Trophoblast cell (in vitro differentiated cells and primary cell): Measurements from ENCODE around the gene FCHSD2.

Experiments used
- DNase-seq, 2 donors: peaks; one replicate each; pipeline ENCODE4 v3.0.0-alpha.2; 2016
- H2AFZ ChIP-seq: 2 replicates; pipeline ENCODE4 v1.6.1; 2013; ENCODE audit warnings: low read length, moderate library complexity, mild to moderate bottlenecking; ENCODE audit not compliant: insufficient read depth, poor library complexity
- H2AK5ac ChIP-seq: 2 replicates; pipeline ENCODE4 v1.6.1; 2013; ENCODE audit warnings: mild to moderate bottlenecking, low read length
- H2BK120ac ChIP-seq: 2 replicates; pipeline ENCODE4 v1.6.1; 2013; ENCODE audit warnings: low read length, mild to moderate bottlenecking, moderate library complexity; ENCODE audit not compliant: insufficient read depth, poor library complexity
- H2BK12ac ChIP-seq: 2 replicates; pipeline ENCODE4 v1.6.1; 2013; ENCODE audit warnings: mild to moderate bottlenecking, low read length, moderate library complexity
- H2BK5ac ChIP-seq: 2 replicates; pipeline ENCODE4 v1.6.1; 2013; ENCODE audit warnings: low read length, low read depth, moderate library complexity, mild to moderate bottlenecking; ENCODE audit not compliant: poor library complexity
- H3K14ac ChIP-seq: 2 replicates; pipeline ENCODE4 v1.6.1; 2013; ENCODE audit warnings: mild to moderate bottlenecking, low read length
- H3K18ac ChIP-seq: 2 replicates; pipeline ENCODE4 v1.6.1; 2013; ENCODE audit warnings: mild to moderate bottlenecking, low read length
- H3K23ac ChIP-seq: 2 replicates; pipeline ENCODE4 v1.6.1; 2013; ENCODE audit warnings: low read length
- H3K27ac ChIP-seq: 2 replicates; pipeline ENCODE4 v1.5.1; 2013; ENCODE audit warnings: low read depth, mild to moderate bottlenecking, inconsistent platforms, low read length, moderate library complexity
- H3K27me3 ChIP-seq: 2 replicates; pipeline ENCODE4 v1.6.1; 2013; ENCODE audit warnings: inconsistent platforms, mild to moderate bottlenecking, low read length, moderate library complexity; ENCODE audit not compliant: insufficient read depth
- H3K36me3 ChIP-seq, 2 experiments: 1 replicate in 1 of 2; 2 replicates in 1 of 2; pipeline ENCODE4 v1.6.1; 2013; ENCODE audit warnings: low read length in 2 of 2, mild to moderate bottlenecking in 2 of 2, moderate library complexity in 1 of 2; ENCODE audit not compliant: insufficient read depth in 2 of 2, control insufficient read depth in 1 of 2
- H3K4ac ChIP-seq: 2 replicates; pipeline ENCODE4 v1.6.1; 2013; ENCODE audit warnings: low read depth, mild to moderate bottlenecking, low read length, moderate library complexity
- H3K4me1 ChIP-seq, 2 experiments: 1 replicate in 1 of 2; 2 replicates in 1 of 2; pipeline ENCODE4 v1.6.1; 2013; ENCODE audit warnings: low read length in 2 of 2, mild to moderate bottlenecking in 2 of 2, moderate library complexity in 1 of 2; ENCODE audit not compliant: insufficient read depth in 2 of 2, control insufficient read depth in 1 of 2
- H3K4me2 ChIP-seq: 2 replicates; pipeline ENCODE4 v1.6.1; 2013; ENCODE audit warnings: inconsistent platforms, mild to moderate bottlenecking, low read length, moderate library complexity
- H3K4me3 ChIP-seq: 2 replicates; pipeline ENCODE4 v1.5.1; 2013; ENCODE audit warnings: mild to moderate bottlenecking, low read depth, low read length, inconsistent platforms
- H3K79me1 ChIP-seq: one replicate; pipeline ENCODE4 v1.6.1; 2013; ENCODE audit warnings: low read length
- H3K79me2 ChIP-seq: 2 replicates; pipeline ENCODE4 v1.6.1; 2013; ENCODE audit warnings: low read length, mild to moderate bottlenecking; ENCODE audit not compliant: control insufficient read depth, insufficient read depth, poor library complexity
- H3K9ac ChIP-seq: 2 replicates; pipeline ENCODE4 v1.6.1; 2013; ENCODE audit warnings: mild to moderate bottlenecking, low read length
- H3K9me3 ChIP-seq: 2 replicates; pipeline ENCODE4 v1.6.1; 2013; ENCODE audit warnings: low read depth, mild to moderate bottlenecking, control low read depth, inconsistent platforms, low read length; ENCODE audit not compliant: insufficient read depth
- H4K12ac ChIP-seq: 2 replicates; pipeline ENCODE4 v1.6.1; 2013; ENCODE audit warnings: low read depth, mild to moderate bottlenecking, low read length, moderate library complexity
- H4K8ac ChIP-seq: 2 replicates; pipeline ENCODE4 v1.6.1; 2013; ENCODE audit warnings: low read depth, mild to moderate bottlenecking, low read length, moderate library complexity
- H4K91ac ChIP-seq: one replicate; pipeline ENCODE4 v1.6.1; 2013; ENCODE audit warnings: low read depth, mild to moderate bottlenecking, low read length, moderate library complexity
- WGBS: extraction: QIAGEN DNeasy Blood & Tissue Kit; methylation state at CpG from one replicate; pipeline ENCODE4 v1.1.7; 2013; ENCODE audit warnings: missing lambda C conversion rate; ENCODE audit not compliant: insufficient read length, insufficient coverage; ENCODE audit errors: extremely low coverage; 5-methylcytosine and 5-hydroxymethylcytosine counted together

FCHSD2 gene

DNA sequence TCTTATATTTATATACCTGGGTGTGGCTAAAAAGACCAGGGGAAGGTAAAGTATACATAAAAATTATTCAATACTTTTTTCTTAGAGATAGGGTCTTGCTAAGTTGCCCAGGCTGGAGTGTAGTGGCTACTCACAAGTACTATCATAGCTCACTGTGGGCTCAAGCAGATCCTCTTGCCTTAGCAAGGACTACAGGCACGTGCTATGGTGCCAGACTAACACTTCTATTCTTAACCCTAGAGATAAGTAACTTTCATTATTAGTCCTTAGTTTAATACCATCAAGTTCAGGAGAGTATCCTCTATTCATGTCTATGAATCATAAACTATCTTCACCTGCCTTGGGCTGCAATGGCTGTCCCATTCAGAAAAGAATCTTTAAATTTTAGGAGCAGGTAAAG lies 11.9 kb downstream of the FCHSD2 start:
- H3K4me1 ChIP-seq: no peaks in the 10 kb centered on the region
- H3K9ac ChIP-seq: no peak overlapping the region
- no peak for DNase-seq
- no peaks in the 10 kb centered on the region for H3K27me3 ChIP-seq
- no peaks in the 10 kb centered on the region for H3K9me3 ChIP-seq
- H3K4me3 ChIP-seq: no peak overlapping the region
- no peak overlapping the region for H4K8ac ChIP-seq
- H4K12ac ChIP-seq: no peak overlapping the region
- no peaks in the 10 kb centered on the region for H3K79me1 ChIP-seq
- no peak overlapping the region for H2BK120ac ChIP-seq
- no peak overlapping the region for H4K91ac ChIP-seq
- H2AK5ac ChIP-seq: no peak overlapping the region
- no peak overlapping the region for H3K14ac ChIP-seq
- no peak overlapping the region for H2BK12ac ChIP-seq
- no peaks in the 10 kb centered on the region for H3K79me2 ChIP-seq
- peaks cover 0 to 3% of the 10 kb centered on the region in 2 experiments for H3K36me3 ChIP-seq
- no peak overlapping the region for H3K4me2 ChIP-seq
- H2BK5ac ChIP-seq: no peak overlapping the region
- H3K23ac ChIP-seq: no peak overlapping the region
- H3K27ac ChIP-seq: no peak overlapping the region
- H3K4ac ChIP-seq: no peak overlapping the region
- no peak overlapping the region for H2AFZ ChIP-seq
- H3K18ac ChIP-seq: no peak overlapping the region
- WGBS: no CpG with 5 or more reads among the region's 1 CpG

DNA sequence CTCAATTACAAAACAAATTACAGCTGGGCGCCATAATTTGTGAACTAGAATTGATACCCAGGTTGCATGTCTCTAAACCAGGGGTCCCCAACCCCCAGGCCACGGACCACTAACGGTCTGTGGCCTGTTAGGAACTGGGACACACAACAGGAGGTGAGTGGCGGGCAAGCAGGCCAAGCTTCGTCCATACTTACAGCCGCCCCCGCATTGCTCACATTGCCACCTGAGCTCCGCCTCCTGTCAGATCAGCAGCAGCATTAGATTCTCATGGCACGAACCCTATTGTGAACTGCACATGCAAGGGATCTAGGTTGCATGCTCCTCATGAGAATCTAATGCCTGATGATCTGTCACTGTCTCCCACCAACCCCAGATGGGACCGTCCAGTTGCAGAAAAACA lies 12.9 kb downstream of the FCHSD2 start:
- H3K27ac ChIP-seq: no peak overlapping the region
- H2BK5ac ChIP-seq: no peak overlapping the region
- H2AFZ ChIP-seq: no peak overlapping the region
- H3K36me3 ChIP-seq: peaks cover 0 to 3% of the 10 kb centered on the region in 2 experiments
- no peak overlapping the region for H2BK12ac ChIP-seq
- no peak overlapping the region for H3K4me2 ChIP-seq
- H3K79me2 ChIP-seq: no peaks in the 10 kb centered on the region
- no peak overlapping the region for H3K18ac ChIP-seq
- no peaks in the 10 kb centered on the region for H3K79me1 ChIP-seq
- no peak overlapping the region for H3K23ac ChIP-seq
- DNase-seq: no peak
- H3K9ac ChIP-seq: no peak overlapping the region
- no peak overlapping the region for H4K8ac ChIP-seq
- no peaks in the 10 kb centered on the region for H3K27me3 ChIP-seq
- H4K12ac ChIP-seq: no peak overlapping the region
- no peaks in the 10 kb centered on the region for H3K9me3 ChIP-seq
- no peak overlapping the region for H3K14ac ChIP-seq
- H3K4ac ChIP-seq: no peak overlapping the region
- H2AK5ac ChIP-seq: no peak overlapping the region
- H2BK120ac ChIP-seq: no peak overlapping the region
- no peaks in the 10 kb centered on the region for H3K4me1 ChIP-seq
- no CpG with 5 or more reads among the region's 10 CpGs for WGBS
- H3K4me3 ChIP-seq: no peak overlapping the region
- H4K91ac ChIP-seq: no peak overlapping the region

DNA sequence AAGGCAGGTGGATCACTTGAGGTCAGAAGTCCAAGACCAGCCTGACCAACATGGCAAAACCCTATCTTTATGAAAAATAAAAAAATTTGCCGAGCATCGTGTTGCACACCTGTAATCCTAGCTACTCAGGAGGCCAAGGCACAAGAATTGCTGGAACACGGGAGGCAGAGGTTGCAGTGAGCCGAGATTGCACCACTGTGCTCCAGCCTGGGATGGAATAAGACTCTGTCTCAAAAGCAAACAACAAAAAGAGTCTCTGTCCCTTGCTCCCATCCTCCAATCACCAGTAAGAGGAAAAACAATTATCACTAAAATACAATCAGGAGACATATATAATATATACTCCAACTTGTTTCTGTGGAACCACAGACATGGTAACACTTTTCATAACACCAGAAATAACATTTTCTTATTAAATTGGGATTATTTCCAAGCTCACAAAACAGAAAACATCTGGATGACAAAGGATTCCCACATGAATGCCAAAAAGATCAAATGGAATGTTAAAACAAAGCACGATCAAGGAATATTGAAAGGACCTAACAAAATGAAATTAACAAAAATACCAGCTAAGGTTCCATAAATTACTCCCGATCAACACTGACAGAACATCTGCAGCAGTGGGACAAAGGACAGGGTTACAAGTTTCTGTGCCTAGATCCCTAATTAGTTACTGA lies 15.2 kb downstream of the FCHSD2 start:
- H3K9ac ChIP-seq: no peak overlapping the region
- H3K18ac ChIP-seq: no peak overlapping the region
- no peaks in the 10 kb centered on the region for H3K4me1 ChIP-seq
- no peak overlapping the region for H3K14ac ChIP-seq
- no peak for DNase-seq
- no peaks in the 10 kb centered on the region for H3K79me2 ChIP-seq
- no peaks in the 10 kb centered on the region for H3K9me3 ChIP-seq
- no peak overlapping the region for H2BK120ac ChIP-seq
- H3K4me3 ChIP-seq: no peak overlapping the region
- WGBS: no CpG with 5 or more reads among the region's 6 CpGs
- H4K12ac ChIP-seq: no peak overlapping the region
- H3K79me1 ChIP-seq: no peaks in the 10 kb centered on the region
- no peak overlapping the region for H2AK5ac ChIP-seq
- H3K23ac ChIP-seq: no peak overlapping the region
- peaks cover 0 to 3% of the 10 kb centered on the region in 2 experiments for H3K36me3 ChIP-seq
- no peak overlapping the region for H2BK5ac ChIP-seq
- no peak overlapping the region for H2AFZ ChIP-seq
- no peak overlapping the region for H2BK12ac ChIP-seq
- no peaks in the 10 kb centered on the region for H3K27me3 ChIP-seq
- H3K27ac ChIP-seq: no peak overlapping the region
- H3K4me2 ChIP-seq: no peak overlapping the region
- no peak overlapping the region for H4K8ac ChIP-seq
- no peak overlapping the region for H4K91ac ChIP-seq
- no peak overlapping the region for H3K4ac ChIP-seq

GRCh38 chr11:73124800-73125199 lies 17.3 kb downstream of the FCHSD2 start:
- H3K4me1 ChIP-seq: no peaks in the 10 kb centered on the region
- H3K36me3 ChIP-seq: peaks cover 0 to 3% of the 10 kb centered on the region in 2 experiments
- no peak overlapping the region for H3K4me3 ChIP-seq
- no peak overlapping the region for H3K18ac ChIP-seq
- H3K27me3 ChIP-seq: no peaks in the 10 kb centered on the region
- no peak overlapping the region for H3K9ac ChIP-seq
- H4K12ac ChIP-seq: no peak overlapping the region
- H2BK5ac ChIP-seq: no peak overlapping the region
- H2AFZ ChIP-seq: no peak overlapping the region
- H3K23ac ChIP-seq: no peak overlapping the region
- H3K4ac ChIP-seq: no peak overlapping the region
- no peak overlapping the region for H2BK120ac ChIP-seq
- DNase-seq: no peak
- no peak overlapping the region for H4K8ac ChIP-seq
- H4K91ac ChIP-seq: no peak overlapping the region
- no peaks in the 10 kb centered on the region for H3K79me2 ChIP-seq
- H2AK5ac ChIP-seq: no peak overlapping the region
- no peaks in the 10 kb centered on the region for H3K79me1 ChIP-seq
- no peaks in the 10 kb centered on the region for H3K9me3 ChIP-seq
- no peak overlapping the region for H2BK12ac ChIP-seq
- H3K4me2 ChIP-seq: no peak overlapping the region
- H3K14ac ChIP-seq: no peak overlapping the region
- H3K27ac ChIP-seq: no peak overlapping the region
